ENCODE data around the gene APC2. TPM values are rescaled to one million over a fixed set of nuclear protein-coding genes. Genes with fewer than 3 reads are reported as not detected.

APC2 gene
- total RNA-seq, 1 donor from 2014 or later: 0.12 TPM

DNA sequence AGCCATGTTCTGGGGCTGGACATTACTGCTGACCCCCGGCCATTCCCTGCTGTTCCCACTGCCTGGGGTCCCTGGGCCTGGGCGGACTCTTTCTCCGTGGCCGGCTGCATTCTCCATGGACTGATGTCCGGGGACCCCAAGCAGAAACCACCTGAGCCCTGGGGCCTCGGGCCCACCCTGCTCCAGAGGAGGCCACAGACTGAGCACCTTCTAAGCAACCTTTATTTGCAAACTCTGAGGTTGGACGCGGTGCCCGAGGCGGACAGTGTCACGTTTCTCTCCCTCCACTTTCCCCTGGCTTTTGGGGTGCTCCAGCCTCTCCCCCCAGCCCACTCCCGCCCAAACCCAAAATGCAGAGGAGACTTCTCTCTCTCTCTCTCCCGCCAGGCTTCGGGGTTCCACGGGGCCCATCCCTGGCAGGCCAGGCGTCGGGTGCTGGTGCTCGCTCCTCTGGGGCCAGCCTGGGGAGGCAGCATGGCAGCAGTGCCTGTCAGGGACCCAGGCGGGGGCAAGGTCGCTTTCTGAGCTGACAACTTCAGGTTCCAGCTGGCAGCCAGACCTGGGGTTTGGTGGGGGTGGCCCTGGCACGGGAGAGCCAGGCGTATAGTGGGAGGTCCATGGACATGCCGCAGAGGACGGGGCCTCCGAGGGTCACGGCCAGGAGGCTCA lies 31.4 kb downstream of the APC2 start:
- Histone ChIP-seq H3K9me3 (no peaks in the 10 kb centered on the region), H3K4me3 (no peak overlapping the region), H3K36me3 (no peaks in the 10 kb centered on the region), H3K27me3 (ENCODE audit: low read depth) (no peaks in the 10 kb centered on the region), H3K27ac (no peak overlapping the region), H3K4me1 (peaks cover 15% of the 10 kb centered on the region)
- DNase-seq (no peak), ATAC-seq (no peak)
- intact Hi-C loops (cut with DNase I): no loop called here
- TF ChIP-seq CTCF (IDR thresholded peaks at IDR 0.05): no peak

- no peak for TF ChIP-seq CTCF (IDR thresholded peaks at IDR 0.05)
- peaks cover 15% of the 10 kb centered on the region for H3K4me1 ChIP-seq
- no peak overlapping the region for H3K4me3 ChIP-seq
- H3K27me3 ChIP-seq (ENCODE audit: low read depth): no peaks in the 10 kb centered on the region
- no peak overlapping the region for H3K27ac ChIP-seq
- no peaks in the 10 kb centered on the region for H3K9me3 ChIP-seq
- intact Hi-C loops (cut with DNase I): no loop called here
- DNase-seq (peak; percentile 48), ATAC-seq (no peak)
- H3K36me3 ChIP-seq: no peaks in the 10 kb centered on the region
Observed at GRCh38 chr19:1481893-1482360, 32.0 kb downstream of the APC2 start.

GRCh38 chr19:1482361-1483130 lies 32.6 kb downstream of the APC2 start:
- intact Hi-C loops (cut with DNase I): no loop called here
- no peak for ATAC-seq
- no peak for TF ChIP-seq CTCF (IDR thresholded peaks at IDR 0.05)

GRCh38 chr19:1483131-1483978 lies 33.4 kb downstream of the APC2 start:
- DNase-seq (peak; percentile 46), ATAC-seq (no peak)
- intact Hi-C loops (cut with DNase I): no loop called here
- Histone ChIP-seq H3K27ac (no peak overlapping the region), H3K4me3 (no peak overlapping the region), H3K27me3 (ENCODE audit: low read depth) (no peaks in the 10 kb centered on the region), H3K9me3 (no peaks in the 10 kb centered on the region), H3K4me1 (peaks cover 5% of the 10 kb centered on the region), H3K36me3 (no peaks in the 10 kb centered on the region)
- no peak for TF ChIP-seq CTCF (IDR thresholded peaks at IDR 0.05)

More at GRCh38 chr19:1482361-1483130, 32.6 kb downstream of the APC2 start:
- Histone ChIP-seq H3K27me3 (ENCODE audit: low read depth) (no peaks in the 10 kb centered on the region), H3K4me3 (no peak overlapping the region), H3K4me1 (peaks cover 13% of the 10 kb centered on the region), H3K27ac (no peak overlapping the region), H3K36me3 (no peaks in the 10 kb centered on the region), H3K9me3 (no peaks in the 10 kb centered on the region)
- DNase-seq: peak; percentile 45

DNA sequence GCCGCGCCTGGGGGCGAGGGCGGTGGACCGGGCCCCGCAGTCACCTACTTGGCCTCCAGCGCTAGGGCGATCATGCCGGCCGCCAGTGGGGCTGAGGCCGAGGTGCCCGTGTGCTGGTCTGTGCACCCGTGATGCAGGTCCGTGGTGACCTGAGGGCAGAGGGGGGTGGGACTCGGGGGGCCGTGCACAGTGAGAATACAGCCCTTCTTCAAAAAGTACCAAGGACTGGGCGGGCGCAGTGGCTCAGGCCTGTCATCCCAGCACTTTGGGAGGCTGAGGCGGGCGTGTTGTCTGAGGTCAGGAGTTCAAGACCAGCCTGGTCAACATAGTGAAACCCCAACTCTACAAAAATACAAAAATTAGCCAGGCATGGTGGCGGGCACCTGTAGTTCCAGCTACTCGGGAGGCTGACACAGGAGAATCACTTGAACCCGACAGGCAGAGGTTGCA lies 34.1 kb downstream of the APC2 start:
- H3K27me3 ChIP-seq (ENCODE audit: low read depth): no peaks in the 10 kb centered on the region
- TF ChIP-seq CTCF (IDR thresholded peaks at IDR 0.05): no peak
- H3K27ac ChIP-seq: no peak overlapping the region
- H3K4me1 ChIP-seq: peaks cover 4% of the 10 kb centered on the region
- DNase-seq (no peak), ATAC-seq (no peak)
- intact Hi-C loops (cut with DNase I): no loop called here
- H3K9me3 ChIP-seq: no peaks in the 10 kb centered on the region
- H3K4me3 ChIP-seq: no peak overlapping the region
- no peaks in the 10 kb centered on the region for H3K36me3 ChIP-seq

All from lower lobe of right lung (tissue), 2 donors.